H1 (cell line): ENCODE data around the gene TSGA10IP. TPM values are rescaled to one million over a fixed set of nuclear protein-coding genes. Genes with fewer than 3 reads are reported as not detected.

Experiments
- CTCF ChIA-PET: fragments of 300-600 bp; sonication (Branson Sonifier 250); formaldehyde crosslinking; loops from one replicate; lab custom pipeline; 2021; ENCODE audit not compliant: partially characterized antibody; lab: Charles Lee
- POLR2A ChIA-PET: fragments of 300-600 bp; sonication (Branson Sonifier 250); formaldehyde crosslinking; loops from one replicate; lab custom pipeline; 2021; ENCODE audit warnings: inconsistent platforms; ENCODE audit not compliant: partially characterized antibody; lab: Charles Lee
- DNase-seq, 2 experiments: peaks; one replicate each; pipeline versions ENCODE4 v3.0.0 to v3.0.0-alpha.2; 2010 to 2022; ENCODE audit warnings: low spot score in 2 of 2, low read depth in 1 of 2, mixed read lengths in 1 of 2
- FAIRE-seq: peaks from 2 replicates; lab custom pipeline; 2011; peaks lifted over from hg19 to GRCh38; lab: Jason Lieb, UNC
- H2AFZ ChIP-seq: 2 replicates; pipeline ENCODE4 v1.8.1; 2012; ENCODE audit warnings: low read length, inconsistent platforms
- H2AK5ac ChIP-seq: 2 replicates; pipeline ENCODE4 v1.6.1; 2013; ENCODE audit warnings: low read depth, low read length
- H2BK120ac ChIP-seq: replicated peaks from 2 replicates; pipeline ENCODE3; 2013; ENCODE audit warnings: low read depth, low read length, inconsistent platforms
- H2BK12ac ChIP-seq: 2 replicates; pipeline ENCODE4 v1.6.1; 2013; ENCODE audit warnings: low read depth, low read length
- H2BK15ac ChIP-seq: 2 replicates; pipeline ENCODE4 v1.6.1; 2013; ENCODE audit warnings: low read length
- H2BK20ac ChIP-seq: 2 replicates; pipeline ENCODE4 v1.6.1; 2013; ENCODE audit warnings: low read length
- H2BK5ac ChIP-seq: 2 replicates; pipeline ENCODE4 v1.6.1; 2013; ENCODE audit warnings: low read depth, low read length
- H3K14ac ChIP-seq: 2 replicates; pipeline ENCODE4 v1.6.1; 2013; ENCODE audit warnings: inconsistent platforms; ENCODE audit not compliant: insufficient read length
- H3K18ac ChIP-seq: 2 replicates; pipeline ENCODE4 v1.6.1; 2013; ENCODE audit warnings: low read length; ENCODE audit errors: extremely low read depth
- H3K23ac ChIP-seq: 2 replicates; pipeline ENCODE4 v1.6.1; 2013; ENCODE audit warnings: inconsistent platforms; ENCODE audit not compliant: insufficient read length
- H3K23me2 ChIP-seq: 2 replicates; pipeline ENCODE4 v1.6.1; 2013; ENCODE audit warnings: low read depth, low read length
- H3K27ac ChIP-seq: 2 replicates; pipeline ENCODE4 v1.6.1; 2011; ENCODE audit warnings: low read depth, low read length, inconsistent platforms
- H3K27me3 ChIP-seq, 4 experiments: replicated peaks in 1 of 4; 1 replicate in 1 of 4; 2 replicates in 3 of 4; pipeline versions ENCODE4 v1.6.1 to v1.8.1; 2011 to 2013; ENCODE audit warnings: low read length in 3 of 4, mild to moderate bottlenecking in 3 of 4, inconsistent platforms in 2 of 4, mixed read lengths in 2 of 4, moderate library complexity in 1 of 4; ENCODE audit not compliant: control insufficient read depth in 3 of 4, insufficient read depth in 3 of 4; ENCODE audit errors: extremely low read depth in 1 of 4
- H3K36me3 ChIP-seq, 4 experiments: 2 replicates each; pipeline versions ENCODE4 v1.6.1 to v1.8.1; 2011 to 2013; ENCODE audit warnings: mild to moderate bottlenecking in 4 of 4, low read length in 3 of 4, moderate library complexity in 2 of 4, control low read depth in 1 of 4, inconsistent platforms in 1 of 4; ENCODE audit not compliant: insufficient read depth in 4 of 4, control insufficient read depth in 2 of 4
- H3K4ac ChIP-seq: replicated peaks from 2 replicates; pipeline ENCODE3; 2013; ENCODE audit warnings: low read length, low read depth, mixed read lengths, inconsistent platforms; ENCODE audit not compliant: insufficient read length
- H3K4me1 ChIP-seq, 4 experiments: replicated peaks in 1 of 4; 1 replicate in 1 of 4; 2 replicates in 3 of 4; pipeline versions ENCODE4 v1.6.1 to v1.8.1; 2011 to 2013; ENCODE audit warnings: low read length in 3 of 4, inconsistent platforms in 2 of 4, mixed read lengths in 1 of 4; ENCODE audit not compliant: insufficient read depth in 4 of 4, control insufficient read depth in 3 of 4
- H3K4me2 ChIP-seq, 2 experiments: 2 replicates each; pipeline versions ENCODE4 v1.6.1 to v1.8.1; 2011 to 2013; ENCODE audit warnings: low read depth in 2 of 2, low read length in 2 of 2, control low read depth in 1 of 2, inconsistent platforms in 1 of 2, mild to moderate bottlenecking in 1 of 2; ENCODE audit not compliant: insufficient read depth in 1 of 2
- H3K4me3 ChIP-seq, 4 experiments: fragments of 200-600, 300-600 bp in 1 of 4; sonication (generic), shearing (Covaris generic), sonication (Bioruptor Twin) in 1 of 4; 2 replicates each; pipeline versions ENCODE4 v1.5.1 to v1.8.1; 2011 to 2016; ENCODE audit warnings: low read length in 4 of 4, low read depth in 3 of 4, control low read depth in 2 of 4, inconsistent platforms in 2 of 4, mild to moderate bottlenecking in 2 of 4, mixed read lengths in 1 of 4, moderate library complexity in 1 of 4; ENCODE audit not compliant: insufficient read depth in 2 of 4; ENCODE audit errors: extremely low read depth in 1 of 4
- H3K56ac ChIP-seq: replicated peaks from 2 replicates; pipeline ENCODE3; 2013; ENCODE audit warnings: low read depth, mild to moderate bottlenecking, mixed read lengths, low read length, inconsistent platforms; ENCODE audit not compliant: insufficient read length
- H3K79me1 ChIP-seq: 2 replicates; pipeline ENCODE4 v1.6.1; 2013; ENCODE audit warnings: low read depth, low read length, control low read depth
- H3K79me2 ChIP-seq, 2 experiments: 2 replicates each; pipeline versions ENCODE4 v1.6.1 to v1.8.1; 2012 to 2013; ENCODE audit warnings: low read length in 2 of 2, mild to moderate bottlenecking in 2 of 2, inconsistent platforms in 1 of 2; ENCODE audit not compliant: insufficient read depth in 2 of 2, control insufficient read depth in 1 of 2
- H3K9ac ChIP-seq, 4 experiments: replicated peaks in 1 of 4; 1 replicate in 1 of 4; 2 replicates in 3 of 4; pipeline versions ENCODE4 v1.6.1 to v1.8.1; 2011 to 2013; ENCODE audit warnings: low read depth in 3 of 4, low read length in 3 of 4, control low read depth in 2 of 4, mild to moderate bottlenecking in 2 of 4, moderate library complexity in 2 of 4, inconsistent platforms in 1 of 4; ENCODE audit errors: extremely low read depth in 1 of 4
- H3K9me3 ChIP-seq, 2 experiments: 2 replicates each; pipeline versions ENCODE4 v1.6.1 to v1.8.1; 2012 to 2013; ENCODE audit warnings: mild to moderate bottlenecking in 2 of 2, moderate library complexity in 2 of 2, control low read depth in 1 of 2, inconsistent platforms in 1 of 2, low read depth in 1 of 2, low read length in 1 of 2, mixed read lengths in 1 of 2; ENCODE audit not compliant: insufficient read depth in 2 of 2
- H4K20me1 ChIP-seq, 2 experiments: replicated peaks in 1 of 2; 2 replicates each; pipeline versions ENCODE3 to v1.8.1; 2011 to 2013; ENCODE audit warnings: inconsistent platforms in 2 of 2, low read length in 2 of 2, mild to moderate bottlenecking in 1 of 2; ENCODE audit not compliant: insufficient read depth in 2 of 2, control insufficient read depth in 1 of 2
- H4K5ac ChIP-seq: 2 replicates; pipeline ENCODE4 v1.6.1; 2013; ENCODE audit warnings: low read length, low read depth, mixed read lengths, inconsistent platforms; ENCODE audit not compliant: insufficient read length
- H4K8ac ChIP-seq: 2 replicates; pipeline ENCODE4 v1.8.0; 2013; ENCODE audit warnings: mild to moderate bottlenecking, moderate library complexity, low read length, inconsistent platforms; ENCODE audit not compliant: insufficient read depth; ENCODE audit errors: extremely low read depth
- H4K91ac ChIP-seq: replicated peaks from 2 replicates; pipeline ENCODE3; 2013; ENCODE audit warnings: low read length, mixed read lengths, inconsistent platforms; ENCODE audit not compliant: insufficient read length
- CBX8 ChIP-seq: fragments of 300-800, 300-1000 bp; sonication (generic); IDR thresholded peaks from 2 replicates; pipeline ENCODE4 v1.7.1; 2016; ENCODE audit warnings: low read depth, low read length, borderline replicate concordance
- CEBPB ChIP-seq: IDR thresholded peaks from 2 replicates; pipeline ENCODE4 v1.6.1; 2012; ENCODE audit warnings: low read depth, low read length
- EZH2 ChIP-seq: fragments of 200-600 bp; sonication (generic); IDR thresholded peaks from 2 replicates; pipeline ENCODE4 v1.7.1; 2012; ENCODE audit warnings: low read depth, mild to moderate bottlenecking, moderate library complexity, low read length, inconsistent platforms; ENCODE audit not compliant: severe bottlenecking
- NRF1 ChIP-seq: IDR thresholded peaks from 2 replicates; pipeline ENCODE4 v1.6.1; 2011; ENCODE audit warnings: mild to moderate bottlenecking, low read depth, low read length, improper control_type of control experiment
- POLR2A ChIP-seq, 2 experiments: IDR thresholded peaks; 1 replicate in 1 of 2; 2 replicates in 1 of 2; pipeline ENCODE4 v1.6.1; 2011; ENCODE audit warnings: low read depth in 2 of 2, low read length in 2 of 2, mild to moderate bottlenecking in 2 of 2; ENCODE audit errors: control extremely low read depth in 1 of 2
- SUZ12 ChIP-seq: fragments of 200-600 bp; sonication (generic); IDR thresholded peaks from 2 replicates; pipeline ENCODE4 v1.6.1; 2012; ENCODE audit warnings: mild to moderate bottlenecking, inconsistent platforms, low read length, moderate library complexity, mixed read lengths
- WGBS, 2 experiments: shearing (Covaris generic) in 1 of 2; methylation state at CpG; one replicate each; pipeline versions ENCODE4 v1.1.6 to v1.1.7; 2013 to 2015; ENCODE audit warnings: low lambda C conversion rate in 2 of 2, mixed read lengths in 2 of 2, inconsistent platforms in 1 of 2, low coverage in 1 of 2, missing lambda C conversion rate in 1 of 2; ENCODE audit not compliant: insufficient replicate concordance in 2 of 2, insufficient coverage in 1 of 2, insufficient read length in 1 of 2; ENCODE audit errors: extremely low coverage in 1 of 2, missing lambda C conversion rate in 1 of 2; 5-methylcytosine and 5-hydroxymethylcytosine counted together
- polyA plus RNA-seq, 7 experiments: library from polyadenylated mRNA; depleted of rRNA in 3 of 7; stranded (reverse) in 5 of 7; unstranded in 2 of 7; fragments of >200 nt in 5 of 7; fragments of 200-250 nt in 2 of 7; gene quantifications; 1 replicate in 5 of 7; 2 replicates in 1 of 7; 4 replicates in 1 of 7; pipeline versions ENCODE4 v1.2.1 to v1.2.3, GENCODE V29; 2011 to 2013; ENCODE audit warnings: missing spikeins in 2 of 7, mixed read lengths in 2 of 7
- total RNA-seq: library from RNA; stranded (reverse); fragmentation: NEBNext Ultra II Directional; extraction: Animal tissue kit (Norgen Biotek cat#: 25700); gene quantifications from 2 replicates; pipeline ENCODE4 v1.2.1, GENCODE V29; 2021
- TF ChIP-seq, protein P1 (sequence below): IDR thresholded peaks from 2 replicates; pipeline ENCODE4 v1.6.1; 2011; ENCODE audit warnings: low read length, improper control_type of control experiment
- TF ChIP-seq, protein P2 (sequence below): IDR thresholded peaks from 2 replicates; pipeline ENCODE4 v1.6.1; 2012; ENCODE audit warnings: low read length, inconsistent platforms

Gene TSGA10IP
- total and polyA plus RNA-seq, 2 of the 8 experiments (the other 6 are each of a cell fraction or from before 2014, with no cell fraction given): 1.9 to 6.0 TPM

DNA sequence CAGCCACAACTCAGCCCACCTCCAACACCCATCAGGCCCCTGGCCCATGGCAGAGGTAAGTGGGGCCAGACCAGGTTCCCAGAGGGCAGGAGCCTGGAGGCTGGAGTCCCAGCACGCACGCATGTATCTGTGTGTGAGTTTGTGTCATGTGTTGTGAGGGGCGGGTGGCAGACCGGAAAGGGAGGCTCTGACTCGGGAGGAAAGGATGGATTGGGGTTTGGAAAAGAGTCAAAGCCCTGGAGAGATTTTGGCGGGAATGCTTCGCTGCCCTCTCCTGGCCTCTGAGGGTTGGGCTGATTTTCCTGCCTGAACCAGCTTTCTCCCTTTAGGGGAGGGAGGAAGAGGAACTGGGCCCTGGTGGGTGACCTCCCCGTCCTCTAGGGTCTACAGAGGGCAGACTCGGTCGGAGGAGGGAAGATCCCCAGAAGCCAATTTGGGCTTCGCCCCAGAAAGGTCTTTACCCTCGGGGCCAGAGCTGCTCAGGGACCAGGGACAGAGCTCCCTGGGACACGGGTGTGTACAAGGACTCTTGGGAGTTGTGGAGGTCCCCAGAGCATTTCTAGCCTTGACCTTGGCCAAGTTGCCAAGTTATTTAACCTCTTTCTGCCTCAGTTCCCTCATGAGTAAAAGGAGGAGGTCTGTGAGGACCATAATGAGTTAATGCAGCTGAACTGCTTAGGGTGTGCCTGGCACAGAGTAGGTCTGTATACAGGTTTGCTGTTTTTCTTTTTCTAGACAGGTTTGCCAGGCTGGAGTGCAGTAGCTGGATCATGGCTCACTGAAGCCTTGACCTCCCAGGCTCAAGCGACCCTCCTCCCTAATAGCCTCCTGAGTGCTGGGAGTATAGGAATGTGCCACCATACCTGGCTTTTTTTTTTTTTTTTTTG, 33.4 kb upstream of the TSGA10IP start:
- Histone ChIP-seq H3K4me1 (peaks cover 2 to 7% (median 5%) of the 10 kb centered on the region in 4 experiments; a peak in 5 of 7 replicates), H2AFZ (peak overlapping the region; percentile 54), H2BK15ac (peak overlapping the region; percentile 81), H3K9ac (peak overlapping the region in 1 of 4 experiments; percentile 43; a peak in 1 of 7 replicates), H2BK20ac (peak overlapping the region; percentile 17; the same call in 1 of the 2 replicates), H3K4me2 (peak overlapping the region in 1 of 2 experiments; percentile 16; a peak in 1 of 4 replicates), H4K20me1 (peaks cover 0 to 4% of the 10 kb centered on the region in 2 experiments), H3K79me1 (no peaks in the 10 kb centered on the region), H3K4ac (no peak overlapping the region), H3K36me3 (no peaks in the 10 kb centered on the region), H4K91ac (peak overlapping the region; percentile 58), H4K8ac (peak overlapping the region; percentile 74; the same call in 1 of the 2 replicates), H2BK120ac (no peak overlapping the region), H3K14ac (no peak overlapping the region), H3K79me2 (no peaks in the 10 kb centered on the region), H2AK5ac (no peak overlapping the region), H3K23ac (no peak overlapping the region), H3K27ac (no peak overlapping the region), H3K56ac (no peak overlapping the region), H2BK5ac (peak overlapping the region; percentile 66; the same call in 1 of the 2 replicates), H3K27me3 (peaks cover 0 to 11% (median 2%) of the 10 kb centered on the region in 4 experiments; a peak in 4 of 7 replicates), H4K5ac (peak overlapping the region; percentile 52), H2BK12ac (peak overlapping the region; percentile 84; the same call in 1 of the 2 replicates), H3K23me2 (no peaks in the 10 kb centered on the region), H3K9me3 (no peaks in the 10 kb centered on the region), H3K18ac (peak overlapping the region; percentile 83), H3K4me3 (no peak overlapping the region)
- POLR2A ChIA-PET: interaction anchor here (0.7 to 1.8 kb wide), 18 partner anchors 11 to 791 kb away, joined by 3 to 10 read pairs (median 3); partner anchors contain the start of genes MUS81 and RELA
- DNase-seq: peak in 1 of 2 experiments; percentile 73
- FAIRE-seq: no peak
- 39% methylated on average over 13 of the region's 14 CpGs; no CpG with 5 or more reads in 1 of the 2 experiments for WGBS, 2 experiments
- CTCF ChIA-PET: interaction anchor here (0.8 to 11.7 kb wide), 16 partner anchors 11 to 205 kb away, joined by 3 to 212 read pairs (median 3); partner anchors contain the start of genes CCDC85B, FIBP and FOSL1
- TF ChIP-seq, protein P1, sequence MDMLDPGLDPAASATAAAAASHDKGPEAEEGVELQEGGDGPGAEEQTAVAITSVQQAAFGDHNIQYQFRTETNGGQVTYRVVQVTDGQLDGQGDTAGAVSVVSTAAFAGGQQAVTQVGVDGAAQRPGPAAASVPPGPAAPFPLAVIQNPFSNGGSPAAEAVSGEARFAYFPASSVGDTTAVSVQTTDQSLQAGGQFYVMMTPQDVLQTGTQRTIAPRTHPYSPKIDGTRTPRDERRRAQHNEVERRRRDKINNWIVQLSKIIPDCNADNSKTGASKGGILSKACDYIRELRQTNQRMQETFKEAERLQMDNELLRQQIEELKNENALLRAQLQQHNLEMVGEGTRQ: no peak
- TF ChIP-seq CBX8 (no peak), EZH2 (no peak), CEBPB (no peak), SUZ12 (no peak), NRF1 (no peak), POLR2A (IDR thresholded peaks at IDR 0.05; ENCODE audit: control extremely low read depth in 1 of 2, low read depth in 2 of 2, low read length in 2 of 2) (no peak; a peak in 1 of 3 replicates)
- TF ChIP-seq, protein P2, sequence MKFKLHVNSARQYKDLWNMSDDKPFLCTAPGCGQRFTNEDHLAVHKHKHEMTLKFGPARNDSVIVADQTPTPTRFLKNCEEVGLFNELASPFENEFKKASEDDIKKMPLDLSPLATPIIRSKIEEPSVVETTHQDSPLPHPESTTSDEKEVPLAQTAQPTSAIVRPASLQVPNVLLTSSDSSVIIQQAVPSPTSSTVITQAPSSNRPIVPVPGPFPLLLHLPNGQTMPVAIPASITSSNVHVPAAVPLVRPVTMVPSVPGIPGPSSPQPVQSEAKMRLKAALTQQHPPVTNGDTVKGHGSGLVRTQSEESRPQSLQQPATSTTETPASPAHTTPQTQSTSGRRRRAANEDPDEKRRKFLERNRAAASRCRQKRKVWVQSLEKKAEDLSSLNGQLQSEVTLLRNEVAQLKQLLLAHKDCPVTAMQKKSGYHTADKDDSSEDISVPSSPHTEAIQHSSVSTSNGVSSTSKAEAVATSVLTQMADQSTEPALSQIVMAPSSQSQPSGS: no peak
